SK-N-SH treated with all-trans-retinoic acid at 6 μM for 48 hours (cell line): ENCODE data around the gene VWDE.

Source experiments
- ARNTL ChIP-seq: fragments of 450-650 bp; formaldehyde crosslinking; IDR thresholded peaks from 2 replicates; pipeline ENCODE4 v1.5.0; 2020; ENCODE audit warnings: low read depth, mild to moderate bottlenecking, moderate library complexity, borderline replicate concordance
- RARB ChIP-seq: fragments of 250-450 bp; sonication (Bioruptor Pico); IDR thresholded peaks from 2 replicates; pipeline ENCODE4 v1.8.0; 2021; ENCODE audit warnings: mild to moderate bottlenecking, moderate library complexity
- SNAI2 ChIP-seq: fragments of 250-450 bp; sonication (Bioruptor Pico); IDR thresholded peaks from 2 replicates; pipeline ENCODE4 v1.5.0; 2020; ENCODE audit warnings: mild to moderate bottlenecking, moderate library complexity
- TF ChIP-seq, protein P1 (sequence below): fragments of 250-450 bp; sonication (Bioruptor Pico); IDR thresholded peaks from 2 replicates; pipeline ENCODE4 v1.8.0; 2020; ENCODE audit warnings: mild to moderate bottlenecking, moderate library complexity, borderline replicate concordance

- TF ChIP-seq, protein P1, sequence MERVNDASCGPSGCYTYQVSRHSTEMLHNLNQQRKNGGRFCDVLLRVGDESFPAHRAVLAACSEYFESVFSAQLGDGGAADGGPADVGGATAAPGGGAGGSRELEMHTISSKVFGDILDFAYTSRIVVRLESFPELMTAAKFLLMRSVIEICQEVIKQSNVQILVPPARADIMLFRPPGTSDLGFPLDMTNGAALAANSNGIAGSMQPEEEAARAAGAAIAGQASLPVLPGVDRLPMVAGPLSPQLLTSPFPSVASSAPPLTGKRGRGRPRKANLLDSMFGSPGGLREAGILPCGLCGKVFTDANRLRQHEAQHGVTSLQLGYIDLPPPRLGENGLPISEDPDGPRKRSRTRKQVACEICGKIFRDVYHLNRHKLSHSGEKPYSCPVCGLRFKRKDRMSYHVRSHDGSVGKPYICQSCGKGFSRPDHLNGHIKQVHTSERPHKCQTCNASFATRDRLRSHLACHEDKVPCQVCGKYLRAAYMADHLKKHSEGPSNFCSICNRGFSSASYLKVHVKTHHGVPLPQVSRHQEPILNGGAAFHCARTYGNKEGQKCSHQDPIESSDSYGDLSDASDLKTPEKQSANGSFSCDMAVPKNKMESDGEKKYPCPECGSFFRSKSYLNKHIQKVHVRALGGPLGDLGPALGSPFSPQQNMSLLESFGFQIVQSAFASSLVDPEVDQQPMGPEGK (CRISPR knock-in tag) = no peak
- TF ChIP-seq RARB (CRISPR knock-in tag) = no peak
- no peak for TF ChIP-seq ARNTL
- TF ChIP-seq SNAI2 = no peak
These were observed 18.3 kb downstream of the VWDE start for GRCh38 chr7:12385364-12385786.
